CD4-positive, alpha-beta T cell treated with Interleukin-17A for 1 hour (primary cell): ENCODE results near the gene PCNX2.

Source experiments
- DNase-seq: peaks from one replicate; pipeline ENCODE4 v3.0.0-alpha.2; 2020

The PCNX2 gene, protein sequence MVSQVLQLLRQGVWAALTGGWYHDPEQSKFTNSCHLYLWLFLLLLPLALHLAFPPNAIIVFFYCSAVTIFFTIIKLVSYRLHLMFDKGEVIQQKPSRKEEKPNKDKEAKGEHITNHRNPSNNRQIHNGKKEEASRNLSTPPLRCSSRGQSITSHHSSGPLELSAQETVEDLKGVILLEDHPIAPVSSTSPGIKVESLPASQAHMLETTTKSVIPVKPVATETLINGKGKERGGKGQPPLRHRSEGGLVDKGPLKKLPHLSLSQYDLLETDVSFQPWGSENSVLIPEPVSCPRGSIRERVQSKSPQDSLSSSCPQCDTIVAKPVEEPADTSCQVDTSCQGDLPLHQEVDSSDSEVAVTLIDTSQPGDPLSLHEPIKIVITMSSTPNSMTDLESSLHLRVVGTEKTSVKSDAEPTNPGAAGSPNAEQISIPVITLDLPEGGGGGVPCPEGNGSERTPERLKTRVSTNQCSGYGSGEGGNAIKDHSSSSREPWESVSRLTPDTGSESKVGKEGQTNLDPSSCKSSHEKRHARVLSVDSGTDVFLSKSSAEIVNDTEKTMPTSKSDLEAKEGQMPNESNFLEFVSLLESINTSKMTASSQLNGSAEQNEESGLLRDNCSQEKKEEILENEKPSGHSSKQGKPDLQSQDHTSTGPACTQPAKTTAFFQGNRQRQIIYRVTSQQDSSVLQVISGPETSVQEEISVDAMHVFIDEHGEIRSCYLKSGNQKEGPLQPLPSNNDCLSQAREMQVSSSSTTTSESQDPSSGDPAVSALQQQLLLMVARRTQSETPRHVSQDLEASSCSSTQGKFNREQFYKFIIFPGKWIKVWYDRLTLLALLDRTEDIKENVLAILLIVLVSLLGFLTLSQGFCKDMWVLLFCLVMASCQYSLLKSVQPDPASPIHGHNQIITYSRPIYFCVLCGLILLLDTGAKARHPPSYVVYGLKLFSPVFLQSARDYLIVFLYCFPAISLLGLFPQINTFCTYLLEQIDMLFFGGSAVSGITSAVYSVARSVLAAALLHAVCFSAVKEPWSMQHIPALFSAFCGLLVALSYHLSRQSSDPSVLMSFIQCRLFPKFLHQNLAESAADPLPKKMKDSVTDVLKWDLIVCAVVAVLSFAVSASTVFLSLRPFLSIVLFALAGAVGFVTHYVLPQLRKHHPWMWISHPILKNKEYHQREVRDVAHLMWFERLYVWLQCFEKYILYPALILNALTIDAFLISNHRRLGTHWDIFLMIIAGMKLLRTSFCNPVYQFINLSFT (N-terminal part only)

DNA sequence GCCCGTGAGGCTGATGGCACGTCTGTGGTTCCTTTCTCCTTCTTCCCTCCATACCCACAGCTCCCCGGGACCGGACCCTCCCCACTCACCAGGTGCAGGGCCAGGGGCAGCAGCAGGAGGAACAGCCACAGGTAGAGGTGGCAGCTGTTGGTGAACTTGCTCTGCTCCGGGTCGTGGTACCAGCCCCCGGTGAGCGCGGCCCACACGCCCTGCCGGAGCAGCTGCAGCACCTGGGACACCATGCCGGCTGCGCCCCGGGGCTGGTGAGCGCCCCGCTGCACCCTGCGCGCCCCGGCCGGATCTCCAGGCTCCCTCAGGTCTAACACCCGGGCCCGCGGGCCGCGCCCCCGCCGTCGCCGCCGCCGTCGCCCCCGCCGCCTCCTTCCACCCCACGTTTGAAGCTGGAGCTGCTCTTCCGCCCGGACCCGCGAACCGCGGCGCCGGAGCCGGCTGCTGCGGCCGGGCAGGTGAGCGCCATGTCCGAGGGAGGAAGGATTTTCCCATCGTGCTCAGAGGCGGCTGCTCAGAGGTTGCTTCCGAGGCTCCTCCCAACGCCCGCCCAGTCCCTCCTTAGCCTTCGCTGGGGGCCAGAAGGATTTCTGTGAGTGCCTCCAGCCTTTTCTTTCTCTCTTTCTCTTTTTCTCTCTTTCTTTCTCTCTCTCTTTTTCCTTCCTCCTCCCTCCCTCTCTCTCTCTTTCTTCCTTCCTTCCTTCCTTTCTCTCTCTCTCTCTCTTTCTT, at the start of gene PCNX2:
PCNX2 (minus strand) TSS at position 489 of the 738 bp plus-strand sequence; CDS start at position 242, 247 bp downstream.
- DNase-seq, result peak; percentile 70

DNA sequence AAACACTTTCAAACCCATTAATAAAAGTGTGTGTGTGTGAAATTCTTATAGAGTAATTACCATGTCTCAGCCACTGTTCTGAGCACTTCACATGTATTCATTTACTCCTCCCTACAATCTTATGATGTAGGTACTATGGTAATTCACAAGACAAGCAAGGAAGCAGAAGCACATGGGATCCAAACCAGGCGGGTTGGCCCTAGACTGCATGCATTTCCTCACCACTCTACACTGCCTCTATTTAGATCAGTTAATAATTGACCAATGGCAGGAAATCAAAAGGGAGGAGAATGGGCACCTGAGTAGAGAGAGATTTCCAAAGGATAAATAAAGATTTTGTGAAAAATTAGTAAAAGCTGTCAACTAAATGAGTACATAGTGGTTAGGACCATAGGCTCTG, 47.7 kb upstream of the PCNX2 start:
- DNase-seq, result no peak

DNA sequence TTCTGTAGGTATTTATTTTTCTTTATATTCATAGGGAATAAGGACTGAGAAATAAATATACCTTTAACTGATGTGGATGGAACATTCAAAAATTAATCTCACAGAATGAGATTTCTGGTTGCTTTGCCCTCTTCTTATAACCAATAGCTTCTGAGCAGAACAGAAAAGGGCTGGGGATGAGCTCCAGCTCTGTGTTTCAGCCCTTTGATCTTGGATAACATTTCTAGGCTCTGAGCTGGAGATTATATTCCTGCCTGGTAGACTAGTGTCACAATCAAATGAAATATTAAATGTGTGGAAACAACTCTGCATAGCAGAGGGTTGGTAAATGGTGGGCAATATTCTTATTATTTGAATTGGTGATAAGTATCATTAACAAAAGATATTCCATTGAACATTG, 46.6 kb upstream of the PCNX2 start:
- DNase-seq, result no peak

DNA sequence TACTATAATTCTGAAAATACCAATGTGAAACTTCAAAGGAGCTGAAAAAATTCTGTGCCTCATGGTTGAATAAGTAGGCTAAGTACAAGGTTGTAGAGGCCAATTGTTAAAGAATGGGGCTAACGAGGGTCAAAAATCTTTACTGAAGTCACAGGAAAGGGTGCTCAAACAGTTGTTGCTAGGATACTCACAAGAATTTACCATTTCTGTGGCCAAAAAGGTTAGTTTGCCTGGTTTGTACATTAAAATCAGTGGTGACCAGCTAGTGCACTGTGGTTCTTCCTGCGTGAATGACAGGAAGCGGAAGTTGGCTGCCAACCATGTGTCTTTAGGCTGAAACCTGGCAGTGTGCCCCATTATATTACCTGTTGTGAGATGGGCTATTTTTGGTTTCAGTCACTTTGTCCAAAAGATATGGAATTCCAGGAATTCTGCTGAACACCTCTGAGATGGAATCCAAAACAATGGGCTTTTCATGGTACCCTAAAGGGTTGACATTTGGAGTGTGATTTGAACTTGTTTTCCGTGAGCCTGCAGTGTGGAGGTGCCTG, 45.5 kb upstream of the PCNX2 start:
- no peak for DNase-seq

DNA sequence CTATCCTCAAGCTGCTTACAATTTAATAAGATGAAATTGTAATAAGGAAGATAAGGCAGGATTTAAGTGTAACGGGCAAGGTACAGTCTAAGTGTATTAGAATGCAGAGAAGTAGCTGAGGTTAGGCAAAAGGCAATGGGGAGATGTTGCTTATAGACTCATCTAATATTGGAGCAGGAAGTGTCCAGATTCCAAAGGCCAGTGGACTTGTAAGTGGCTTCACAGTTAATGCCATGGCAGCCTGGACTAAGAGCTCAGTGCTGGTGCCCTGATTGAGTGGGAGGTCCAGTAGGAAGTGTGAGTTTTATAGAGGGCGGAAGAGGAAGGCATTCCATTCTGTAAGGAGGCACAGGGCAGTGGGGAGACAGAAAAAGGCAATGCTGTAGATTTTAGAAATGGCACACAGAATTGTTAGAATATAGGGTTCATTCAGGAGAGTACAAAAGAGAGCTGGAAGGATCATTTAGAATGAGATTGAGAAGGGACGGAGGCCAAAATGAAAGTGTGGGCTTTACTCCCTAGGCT, 44.6 kb upstream of the PCNX2 start:
- no peak for DNase-seq

DNA sequence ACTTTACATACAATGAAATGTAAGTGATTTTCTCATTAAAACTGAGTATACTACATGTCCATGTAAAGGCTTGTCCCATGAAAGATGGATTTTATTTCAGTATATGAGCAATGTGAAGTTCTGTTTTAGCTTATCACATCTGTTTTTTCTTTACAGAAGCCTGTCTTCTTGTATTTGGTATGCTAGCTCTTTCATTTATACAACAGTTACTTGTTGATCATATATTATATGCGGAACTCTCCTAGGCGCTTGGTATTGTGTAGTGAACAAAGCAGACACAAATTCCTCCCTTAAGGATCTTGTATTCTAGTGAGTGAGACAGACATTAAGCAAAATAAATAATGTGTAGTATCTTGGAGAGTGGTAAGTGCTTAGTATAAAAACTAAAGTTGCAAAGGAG, 42.6 kb upstream of the PCNX2 start:
- DNase-seq, result no peak

DNA sequence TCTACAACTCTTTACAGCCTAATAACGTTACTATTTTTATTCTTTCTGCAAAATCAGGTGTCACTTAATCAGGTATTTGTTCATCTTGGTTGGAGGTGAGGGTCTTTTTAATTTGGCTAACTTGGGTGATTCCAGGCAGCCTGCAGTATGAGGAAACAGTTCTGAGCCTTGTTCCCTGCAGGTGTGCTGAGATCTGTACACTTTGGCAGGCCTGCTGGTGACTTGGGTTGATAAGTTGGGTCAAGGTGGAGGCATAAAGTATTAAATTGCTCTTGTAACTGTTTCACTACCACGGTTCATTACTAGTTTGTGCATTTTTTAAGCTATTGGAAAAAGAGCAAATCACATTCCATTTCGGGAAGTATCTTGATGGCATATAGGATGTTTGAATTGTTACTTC, 42.0 kb upstream of the PCNX2 start:
- DNase-seq, result no peak

DNA sequence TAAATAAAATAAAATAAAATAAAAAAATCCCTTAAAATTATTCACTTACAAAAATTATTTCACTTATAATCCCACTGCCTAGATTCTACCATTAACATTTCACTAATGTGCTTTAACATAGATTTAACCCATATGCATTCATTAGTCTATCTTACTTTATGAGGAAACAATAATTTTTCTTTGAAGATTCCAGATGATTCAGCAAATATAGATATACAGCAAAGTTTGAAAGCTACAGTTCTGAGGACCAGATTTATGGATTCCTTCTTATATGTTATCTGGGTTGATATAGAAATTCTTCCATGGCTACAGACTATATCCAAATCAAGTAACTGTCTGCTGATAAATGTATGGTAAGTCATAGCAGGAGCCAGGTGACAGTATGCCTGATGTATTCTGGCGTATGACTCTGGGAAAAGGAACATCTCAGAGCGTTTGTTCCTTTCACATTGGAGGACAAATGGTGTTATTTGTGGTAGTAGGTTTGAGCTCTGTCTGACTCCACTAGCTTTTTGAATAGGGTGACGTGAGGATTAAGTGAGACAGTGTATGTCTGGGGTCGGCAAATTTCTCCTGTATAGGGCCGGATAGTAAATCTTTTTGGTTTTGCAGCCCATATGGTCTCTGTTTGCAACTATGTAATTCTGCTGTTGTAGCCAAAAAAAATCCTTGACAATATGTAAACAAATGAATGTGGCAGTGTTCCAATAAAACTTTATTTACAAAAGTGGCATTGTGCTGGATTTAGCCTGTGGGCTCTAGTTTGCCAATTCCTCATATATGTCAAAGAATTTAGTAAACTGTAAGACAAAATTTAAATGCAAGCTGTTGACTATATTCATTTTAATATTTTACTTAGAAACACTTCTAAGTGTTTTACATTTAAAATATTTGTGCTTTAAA, 41.3 kb upstream of the PCNX2 start:
- DNase-seq, result no peak

DNA sequence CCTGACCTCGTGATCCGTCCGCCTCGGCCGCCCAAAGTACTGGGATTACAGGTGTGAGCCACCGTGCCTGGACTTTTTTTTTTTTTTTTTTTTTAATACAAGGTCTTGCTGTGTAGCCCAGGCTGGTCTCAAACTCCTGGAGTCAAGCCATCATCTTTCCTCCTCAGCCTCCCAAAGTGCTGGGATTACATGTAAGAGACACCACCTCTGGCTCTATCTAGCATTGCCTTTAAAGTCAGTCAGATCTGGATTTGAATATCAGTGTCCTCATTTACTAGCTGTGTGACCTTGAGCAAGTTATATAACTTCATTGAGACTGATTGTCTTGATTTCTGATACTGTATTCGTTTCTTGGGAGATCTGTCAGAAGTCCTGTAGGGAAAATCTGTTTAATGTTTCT, 38.6 kb upstream of the PCNX2 start:
- DNase-seq, result no peak

DNA sequence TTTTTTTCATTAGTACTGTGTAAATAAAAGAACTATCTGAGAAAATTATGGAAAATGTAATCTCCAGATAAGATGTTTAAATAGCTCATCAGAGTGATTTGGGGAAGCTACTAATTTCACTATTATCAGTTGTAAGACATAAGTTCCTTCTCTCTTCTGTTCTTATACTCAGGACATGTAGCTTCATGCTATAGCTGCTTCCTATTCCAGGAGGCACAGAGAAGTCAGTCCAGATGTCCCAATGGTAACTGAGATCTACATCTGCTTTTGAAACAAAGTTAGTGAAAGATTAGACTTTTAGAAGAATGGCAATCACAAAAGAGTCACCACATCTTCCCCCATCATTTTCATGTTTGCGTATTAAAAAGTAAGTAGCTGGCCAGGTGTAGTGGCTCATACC, 37.6 kb upstream of the PCNX2 start:
- DNase-seq, result no peak

DNA sequence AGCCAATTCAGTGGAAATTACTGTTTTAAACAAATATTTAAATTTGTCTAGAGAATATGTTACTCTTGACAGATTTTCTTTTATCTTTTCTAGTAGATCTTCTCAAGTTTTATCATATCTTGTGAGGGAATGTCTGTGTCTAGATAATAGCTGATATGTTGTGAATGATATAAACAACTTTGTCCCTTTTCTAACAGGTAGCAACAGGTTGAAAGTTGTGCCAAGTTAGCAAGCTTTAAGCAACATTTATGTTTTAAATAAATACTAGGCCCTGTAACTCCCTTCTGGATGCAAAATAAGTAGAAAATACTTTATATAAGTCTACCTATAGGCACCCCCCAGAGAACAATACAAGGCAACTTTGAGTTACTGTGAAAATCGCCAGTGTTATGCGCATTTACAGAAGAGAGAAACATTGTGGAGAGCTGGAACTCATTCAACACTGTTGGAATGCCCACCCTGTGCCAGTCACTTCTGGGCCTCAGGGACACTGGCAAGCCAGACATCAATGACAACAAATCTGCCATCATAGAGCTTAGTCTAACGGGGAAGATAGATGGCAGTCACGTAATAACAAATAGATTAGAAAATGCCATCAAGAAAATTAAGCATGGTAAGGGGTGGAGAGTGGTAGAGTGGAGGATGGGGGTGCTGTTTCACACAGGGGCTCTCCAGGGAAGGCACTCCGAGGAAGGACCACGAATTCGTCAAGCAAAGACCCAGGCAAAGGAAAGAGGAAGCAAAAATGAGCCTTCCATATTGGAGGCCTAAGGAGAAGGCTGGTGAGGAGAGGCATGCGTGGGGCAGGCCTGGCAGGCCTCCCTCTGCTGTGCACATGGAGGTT, 36.4 kb upstream of the PCNX2 start:
- no peak for DNase-seq

DNA sequence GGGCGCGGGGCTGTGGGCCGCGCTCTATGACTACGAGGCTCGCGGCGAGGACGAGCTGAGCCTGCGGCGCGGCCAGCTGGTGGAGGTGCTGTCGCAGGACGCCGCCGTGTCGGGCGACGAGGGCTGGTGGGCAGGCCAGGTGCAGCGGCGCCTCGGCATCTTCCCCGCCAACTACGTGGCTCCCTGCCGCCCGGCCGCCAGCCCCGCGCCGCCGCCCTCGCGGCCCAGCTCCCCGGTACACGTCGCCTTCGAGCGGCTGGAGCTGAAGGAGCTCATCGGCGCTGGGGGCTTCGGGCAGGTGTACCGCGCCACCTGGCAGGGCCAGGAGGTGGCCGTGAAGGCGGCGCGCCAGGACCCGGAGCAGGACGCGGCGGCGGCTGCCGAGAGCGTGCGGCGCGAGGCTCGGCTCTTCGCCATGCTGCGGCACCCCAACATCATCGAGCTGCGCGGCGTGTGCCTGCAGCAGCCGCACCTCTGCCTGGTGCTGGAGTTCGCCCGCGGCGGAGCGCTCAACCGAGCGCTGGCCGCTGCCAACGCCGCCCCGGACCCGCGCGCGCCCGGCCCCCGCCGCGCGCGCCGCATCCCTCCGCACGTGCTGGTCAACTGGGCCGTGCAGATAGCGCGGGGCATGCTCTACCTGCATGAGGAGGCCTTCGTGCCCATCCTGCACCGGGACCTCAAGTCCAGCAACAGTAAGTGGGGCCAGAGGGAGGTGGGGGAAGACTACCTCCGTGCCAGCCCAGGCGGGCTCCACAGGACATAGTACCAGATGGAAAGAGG, 32.8 kb upstream of the PCNX2 start:
- DNase-seq, result peak; percentile 28

DNA sequence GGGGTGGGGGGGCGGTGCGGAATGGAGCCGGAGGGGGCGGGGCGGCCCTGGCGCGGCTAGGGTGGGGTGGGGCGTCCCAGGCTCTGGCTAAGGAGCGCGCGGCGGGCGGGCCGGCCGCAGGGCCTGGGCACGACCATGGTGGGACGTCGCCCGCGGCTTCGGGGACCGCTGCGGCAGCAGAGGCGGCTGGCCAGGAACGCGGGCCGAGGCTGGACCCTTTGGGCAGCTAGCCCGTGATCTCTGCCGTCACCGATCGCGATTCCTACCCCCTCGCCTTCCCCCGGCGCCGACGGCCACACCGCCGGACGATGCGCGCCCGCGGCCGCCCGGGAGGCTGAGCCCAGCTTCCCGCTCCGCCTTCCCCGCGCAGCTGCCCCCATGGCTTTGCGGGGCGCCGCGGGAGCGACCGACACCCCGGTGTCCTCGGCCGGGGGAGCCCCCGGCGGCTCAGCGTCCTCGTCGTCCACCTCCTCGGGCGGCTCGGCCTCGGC, 32.2 kb upstream of the PCNX2 start, which contains the start of gene MAP3K21:
MAP3K21 (plus strand) TSS at position 74 of the 491 bp plus-strand sequence; CDS start at position 379, 305 bp downstream.
- DNase-seq, result no peak

DNA sequence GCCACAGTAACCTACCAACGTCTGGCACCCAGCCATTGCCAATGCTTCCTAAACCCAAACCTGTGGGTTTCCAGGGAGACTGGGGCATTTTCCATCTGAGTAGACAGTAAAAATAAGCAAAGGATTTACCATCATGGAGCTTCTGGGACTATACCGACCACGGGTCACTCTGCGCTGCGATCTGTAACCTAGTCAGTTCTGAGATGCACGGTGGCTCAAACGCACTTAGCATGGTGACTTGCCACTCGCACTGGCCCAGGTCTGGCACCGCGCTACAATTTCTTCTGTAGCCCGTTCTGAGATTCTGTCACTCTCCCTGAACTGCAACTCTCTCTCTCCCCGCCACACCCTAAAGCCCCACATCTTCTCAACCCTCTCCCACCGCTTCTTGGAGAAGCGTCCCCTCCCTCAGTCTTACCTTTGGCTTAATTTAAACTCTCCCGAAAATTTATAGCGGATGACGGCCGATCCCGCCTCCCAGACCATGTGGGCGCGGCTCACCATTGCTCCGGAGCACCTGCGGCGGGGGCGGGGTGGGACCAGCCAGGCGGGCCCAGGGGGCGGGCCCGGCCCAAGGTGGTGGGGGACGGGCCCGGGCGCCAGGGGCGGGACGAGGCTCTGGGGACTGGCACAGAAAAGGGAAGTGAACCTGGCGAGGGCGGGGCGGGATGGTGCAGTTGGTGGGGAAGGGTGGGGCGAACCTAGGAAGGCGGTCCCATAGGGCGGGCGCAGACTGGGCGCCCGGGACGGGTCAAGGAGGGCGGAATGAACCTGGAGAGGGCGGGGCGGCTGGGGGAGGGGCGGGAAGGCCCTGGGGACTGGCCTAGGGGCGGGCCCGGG, 31.5 kb upstream of the PCNX2 start:
- DNase-seq, result peak; percentile 94

DNA sequence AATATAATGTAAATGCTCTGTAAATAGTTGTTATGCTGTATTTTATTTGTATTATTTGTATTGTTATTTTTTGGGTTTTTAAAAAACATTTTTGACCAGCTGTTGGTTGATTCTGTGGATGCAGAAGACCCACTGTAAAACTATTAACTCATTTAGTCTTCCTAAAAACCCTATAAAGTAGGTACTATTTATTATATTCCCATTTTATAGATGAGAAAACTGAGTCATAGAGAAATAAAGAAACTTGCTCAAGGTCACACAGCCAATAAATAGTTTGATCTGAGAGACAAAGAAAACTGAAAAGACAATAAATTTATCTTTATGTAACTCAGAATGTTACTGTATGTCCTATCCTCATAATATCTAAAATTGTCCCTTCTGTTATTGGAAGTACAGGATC, 30.8 kb upstream of the PCNX2 start:
- DNase-seq, result no peak

DNA sequence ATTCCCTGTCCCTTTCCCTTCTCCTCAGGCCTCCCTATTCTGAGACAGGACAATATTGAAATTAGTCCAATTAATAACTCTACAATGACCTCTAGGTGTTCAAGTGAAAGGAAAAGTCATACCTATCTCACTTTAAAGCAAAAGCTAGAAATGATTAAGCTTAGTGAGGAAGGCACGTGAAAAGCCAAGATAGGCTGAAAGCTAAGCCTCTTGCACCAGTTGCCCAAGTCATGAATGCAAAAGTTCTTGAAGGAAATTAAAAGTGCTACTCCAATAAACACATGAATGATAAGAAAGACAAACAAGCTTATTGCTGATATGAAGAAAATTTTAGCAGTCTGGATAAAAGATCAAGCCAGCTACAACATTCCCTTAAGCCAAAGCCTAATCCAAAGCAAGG, 28.2 kb upstream of the PCNX2 start:
- DNase-seq, result no peak

DNA sequence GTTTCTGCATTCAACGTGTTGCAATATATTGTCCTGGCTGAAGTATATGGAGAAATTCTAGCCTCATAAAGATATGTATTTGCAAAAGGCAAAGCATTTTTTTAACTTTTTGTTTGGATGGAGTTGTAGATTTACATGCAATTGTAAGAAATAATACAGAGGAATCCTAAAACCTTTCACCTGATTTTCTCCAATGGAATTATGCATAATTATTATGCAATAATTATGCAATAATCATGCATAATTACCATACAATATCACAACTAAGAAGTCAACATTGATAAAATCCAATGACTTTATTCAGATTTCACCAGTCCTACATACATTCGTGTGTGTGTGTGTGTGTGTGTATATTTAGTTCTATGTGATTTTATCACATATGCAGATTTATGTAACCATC, 24.5 kb upstream of the PCNX2 start:
- DNase-seq, result no peak

DNA sequence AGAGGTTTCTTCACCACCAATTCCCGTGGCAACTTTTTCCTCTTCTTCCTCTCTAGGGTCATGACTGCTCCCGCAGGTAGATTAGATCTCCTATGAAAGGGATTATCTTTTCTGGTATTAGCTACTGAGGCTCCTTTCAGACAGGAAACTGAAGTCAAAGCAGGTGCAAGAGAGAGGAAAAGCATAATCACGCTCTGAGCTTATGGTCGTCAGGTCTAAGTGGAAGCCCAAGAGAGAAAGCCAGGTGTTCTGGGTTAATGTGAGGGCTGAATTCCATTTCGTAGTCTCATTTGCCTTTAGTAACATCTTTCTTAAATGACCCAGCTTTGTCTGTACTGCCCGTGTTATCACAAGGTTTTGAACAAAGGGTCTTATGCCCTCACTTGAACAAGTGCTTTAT, 23.7 kb upstream of the PCNX2 start:
- DNase-seq, result no peak
